WERI-Rb-1 (cell line): Measurements from ENCODE around the gene FOXK2.

Source experiments
- DNase-seq: peaks from one replicate; pipeline ENCODE4 v3.0.0-alpha.2; 2020
- H3K27ac ChIP-seq: fragments of 250-450 bp; sonication (Bioruptor Pico); 2 replicates; pipeline ENCODE4 v1.5.1; 2020; ENCODE audit warnings: mild to moderate bottlenecking, moderate library complexity
- H3K27me3 ChIP-seq: fragments of 250-450 bp; sonication (Bioruptor Pico); 2 replicates; pipeline ENCODE4 v1.5.1; 2021; ENCODE audit warnings: mild to moderate bottlenecking, low read depth, moderate library complexity; ENCODE audit not compliant: insufficient read depth, severe bottlenecking
- H3K36me3 ChIP-seq: fragments of 250-450 bp; sonication (Bioruptor Pico); 2 replicates; pipeline ENCODE4 v1.5.1; 2020; ENCODE audit warnings: mild to moderate bottlenecking, moderate library complexity
- H3K4me3 ChIP-seq: 2 replicates; pipeline ENCODE4 v1.5.1; 2011; ENCODE audit warnings: low read depth, mild to moderate bottlenecking, control low read depth, low read length
- H3K9me3 ChIP-seq: fragments of 250-450 bp; sonication (Bioruptor Pico); 2 replicates; pipeline ENCODE4 v1.5.1; 2021; ENCODE audit warnings: mild to moderate bottlenecking, moderate library complexity; ENCODE audit not compliant: severe bottlenecking
- TF ChIP-seq, protein P1 (sequence below): IDR thresholded peaks from 2 replicates; pipeline ENCODE4 v1.5.1; 2011; ENCODE audit warnings: low read depth, mild to moderate bottlenecking, control low read depth, inconsistent platforms, low read length

FOXK2 gene

DNA sequence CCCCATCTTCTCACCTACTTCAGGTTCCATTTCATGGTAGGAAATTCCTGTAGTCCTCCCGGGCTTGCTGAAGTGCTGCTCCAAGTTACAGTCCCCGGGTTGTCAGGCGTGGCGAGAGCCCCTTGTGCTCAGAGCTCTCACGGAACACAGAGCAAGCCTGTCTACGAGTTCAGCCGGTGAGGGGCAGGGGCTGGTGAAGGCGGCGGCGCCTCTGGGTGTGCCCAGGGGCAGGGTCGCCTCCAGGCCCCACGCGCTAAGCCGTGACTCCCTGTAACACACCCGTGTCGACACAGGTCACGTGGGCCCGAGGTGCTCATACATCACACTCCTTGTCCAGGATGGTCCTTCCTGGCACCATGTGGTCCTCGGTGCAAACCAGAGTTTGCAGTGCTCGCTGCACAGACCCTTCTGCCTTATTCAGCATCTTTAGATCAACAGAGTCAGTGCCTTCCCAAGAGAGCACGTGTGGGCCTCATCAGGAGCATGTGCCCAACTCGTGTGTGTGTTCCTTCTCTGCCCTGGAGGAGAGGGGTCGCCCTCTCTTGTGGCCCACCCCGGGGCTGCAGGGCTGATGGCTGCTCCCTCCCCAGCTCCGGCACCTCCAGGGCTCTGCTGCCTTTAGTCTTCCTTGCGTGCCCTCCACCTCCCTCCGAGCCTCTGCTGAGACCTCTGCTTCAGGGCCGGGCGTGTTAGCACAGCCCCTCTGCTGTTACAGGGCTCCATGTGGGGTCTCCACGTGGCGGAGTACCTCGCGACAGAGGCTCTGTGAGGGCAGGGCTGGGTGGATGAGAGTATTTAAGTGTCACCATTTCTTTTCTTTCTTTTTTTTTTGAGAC is 77.5 kb downstream of the FOXK2 start:
- no peaks in the 10 kb centered on the region for H3K27me3 ChIP-seq
- H3K27ac ChIP-seq, result no peak overlapping the region
- no peaks in the 10 kb centered on the region for H3K9me3 ChIP-seq
- DNase-seq, result no peak
- no peak overlapping the region for H3K4me3 ChIP-seq
- peaks cover 85% of the 10 kb centered on the region for H3K36me3 ChIP-seq
- TF ChIP-seq, protein P1, sequence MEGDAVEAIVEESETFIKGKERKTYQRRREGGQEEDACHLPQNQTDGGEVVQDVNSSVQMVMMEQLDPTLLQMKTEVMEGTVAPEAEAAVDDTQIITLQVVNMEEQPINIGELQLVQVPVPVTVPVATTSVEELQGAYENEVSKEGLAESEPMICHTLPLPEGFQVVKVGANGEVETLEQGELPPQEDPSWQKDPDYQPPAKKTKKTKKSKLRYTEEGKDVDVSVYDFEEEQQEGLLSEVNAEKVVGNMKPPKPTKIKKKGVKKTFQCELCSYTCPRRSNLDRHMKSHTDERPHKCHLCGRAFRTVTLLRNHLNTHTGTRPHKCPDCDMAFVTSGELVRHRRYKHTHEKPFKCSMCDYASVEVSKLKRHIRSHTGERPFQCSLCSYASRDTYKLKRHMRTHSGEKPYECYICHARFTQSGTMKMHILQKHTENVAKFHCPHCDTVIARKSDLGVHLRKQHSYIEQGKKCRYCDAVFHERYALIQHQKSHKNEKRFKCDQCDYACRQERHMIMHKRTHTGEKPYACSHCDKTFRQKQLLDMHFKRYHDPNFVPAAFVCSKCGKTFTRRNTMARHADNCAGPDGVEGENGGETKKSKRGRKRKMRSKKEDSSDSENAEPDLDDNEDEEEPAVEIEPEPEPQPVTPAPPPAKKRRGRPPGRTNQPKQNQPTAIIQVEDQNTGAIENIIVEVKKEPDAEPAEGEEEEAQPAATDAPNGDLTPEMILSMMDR, result no peak

DNA sequence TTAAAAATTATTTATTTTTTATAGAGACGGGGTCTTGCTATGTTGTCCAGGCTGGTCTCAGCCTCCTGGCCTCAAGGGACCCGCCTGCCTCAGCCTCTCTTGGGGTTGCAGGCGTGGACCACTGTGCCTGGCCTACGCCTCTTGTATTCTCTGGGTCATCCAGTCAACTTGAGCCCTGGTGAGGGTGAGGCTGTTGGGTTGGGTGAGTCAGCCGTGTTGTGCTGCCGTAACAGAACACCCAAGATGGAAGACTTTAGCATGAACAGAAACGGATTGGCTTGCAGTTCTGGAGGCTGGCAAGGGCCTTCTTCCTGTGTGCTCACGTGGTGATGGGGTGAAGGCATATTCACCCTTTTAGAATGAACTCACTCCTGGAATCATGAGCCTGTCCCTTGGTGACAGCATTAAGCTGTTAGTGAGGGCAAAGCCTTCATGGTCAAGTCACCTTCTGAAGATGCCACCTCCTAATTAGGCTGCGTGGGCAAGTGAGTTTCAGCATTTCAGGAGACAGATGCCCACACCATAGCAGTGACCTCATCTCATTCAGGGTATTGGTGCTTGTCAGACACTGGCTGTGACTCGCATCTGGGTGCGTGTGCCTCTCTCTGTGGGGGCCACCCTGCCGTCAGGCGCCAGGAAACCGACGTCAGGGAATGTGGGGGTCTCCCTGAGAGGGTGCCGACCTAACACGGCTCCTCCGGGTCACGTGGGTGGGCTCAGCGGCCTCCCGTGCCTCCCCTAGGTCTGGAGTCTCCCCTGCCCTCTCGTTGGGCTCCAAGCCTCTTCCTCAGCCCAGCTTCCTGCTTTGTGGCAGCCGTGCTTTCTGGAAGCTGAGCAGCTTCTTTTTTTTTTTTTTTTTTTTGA is 79.0 kb downstream of the FOXK2 start:
- TF ChIP-seq, protein P1, result no peak
- Histone ChIP-seq H3K27me3 (no peaks in the 10 kb centered on the region), H3K27ac (no peak overlapping the region), H3K9me3 (no peaks in the 10 kb centered on the region), H3K36me3 (peaks cover 96% of the 10 kb centered on the region), H3K4me3 (no peak overlapping the region)
- DNase-seq, result no peak

DNA sequence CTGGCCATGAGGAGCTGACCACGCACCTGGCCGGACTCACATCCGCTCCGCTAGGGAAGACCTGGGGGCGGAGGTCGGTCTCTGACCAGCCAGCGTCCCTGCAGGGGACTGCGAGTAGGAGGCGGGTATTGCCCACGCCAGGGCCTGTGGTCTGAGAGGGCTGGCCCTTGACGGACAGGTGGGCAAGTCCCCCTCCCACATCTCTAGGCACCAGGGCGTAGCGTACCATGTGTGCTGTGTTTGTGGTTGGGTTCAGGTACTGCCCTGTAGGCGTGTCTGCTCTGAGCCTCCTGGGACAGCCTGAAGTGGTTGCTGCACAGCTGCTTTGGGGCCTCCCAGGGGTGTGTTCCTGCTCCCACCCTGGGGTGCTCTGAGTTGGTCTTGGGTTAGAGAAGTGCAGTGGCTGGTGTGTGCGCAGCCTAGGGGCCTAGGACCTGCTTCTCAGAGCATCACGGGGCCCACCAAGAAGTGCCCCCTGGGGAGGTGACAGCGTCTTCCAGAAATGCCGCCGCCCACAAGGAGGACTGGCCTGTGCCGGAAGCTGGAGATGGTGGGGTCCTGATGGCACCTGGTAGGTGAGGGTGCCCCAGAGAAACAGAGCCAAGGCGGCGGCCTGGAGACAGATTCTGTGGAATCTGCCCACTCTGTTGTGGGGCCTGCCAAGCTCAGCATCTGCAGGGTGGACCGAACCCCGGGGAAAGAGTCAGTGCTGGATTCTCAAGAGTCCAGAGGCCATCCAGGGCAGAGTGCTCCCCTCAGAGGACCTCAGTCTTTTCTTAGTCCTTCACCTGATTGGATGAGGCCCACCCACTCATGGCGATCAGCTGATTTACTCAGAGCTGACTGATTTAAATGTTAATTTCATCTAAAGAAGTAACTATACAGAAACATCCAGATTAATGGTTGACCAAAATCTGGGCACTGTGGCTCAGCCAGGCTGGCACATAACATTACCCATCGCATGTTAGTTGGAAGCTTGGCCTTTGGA is 80.4 kb downstream of the FOXK2 start:
- TF ChIP-seq, protein P1, result no peak
- no peak overlapping the region for H3K4me3 ChIP-seq
- no peak overlapping the region for H3K27ac ChIP-seq
- DNase-seq, result no peak
- H3K9me3 ChIP-seq, result no peaks in the 10 kb centered on the region
- H3K27me3 ChIP-seq, result no peaks in the 10 kb centered on the region
- peaks cover 98% of the 10 kb centered on the region for H3K36me3 ChIP-seq

DNA sequence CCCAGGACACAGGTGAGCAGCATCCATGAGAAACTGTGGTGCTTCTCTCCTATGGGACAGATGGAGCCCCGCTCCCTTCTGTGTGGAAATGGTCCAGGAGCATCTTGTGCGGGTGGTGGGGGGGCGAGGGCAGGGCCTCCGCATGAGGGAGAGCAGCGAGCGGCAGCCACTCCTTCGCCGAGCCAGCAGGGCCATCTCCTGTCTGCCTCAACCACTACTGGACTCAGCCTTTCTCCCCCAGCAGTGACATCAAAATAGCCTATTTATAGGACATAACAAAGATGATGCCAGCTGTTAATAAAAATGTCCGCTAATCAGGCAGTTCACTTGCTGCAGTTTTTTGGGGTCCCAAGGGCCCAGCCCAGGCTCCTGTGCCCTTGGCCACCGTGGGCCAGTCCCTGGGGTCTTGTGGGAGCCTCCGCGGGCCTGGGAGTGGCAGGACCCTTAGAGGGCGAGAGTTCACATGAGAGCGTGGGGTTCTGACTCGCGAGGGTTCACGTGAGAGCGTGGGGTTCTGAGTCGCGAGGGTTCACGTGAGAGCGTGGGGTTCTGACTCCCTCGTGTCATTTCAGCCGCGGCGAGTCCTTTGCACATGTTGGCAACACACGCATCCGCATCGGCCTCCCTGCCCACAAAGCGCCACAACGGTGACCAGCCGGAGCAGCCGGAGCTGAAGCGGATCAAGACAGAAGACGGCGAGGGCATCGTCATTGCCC is 81.4 kb downstream of the FOXK2 start:
- Histone ChIP-seq H3K27me3 (no peaks in the 10 kb centered on the region), H3K36me3 (peaks cover 98% of the 10 kb centered on the region), H3K9me3 (no peaks in the 10 kb centered on the region), H3K4me3 (no peak overlapping the region), H3K27ac (no peak overlapping the region)
- DNase-seq, result no peak
- TF ChIP-seq, protein P1, result no peak
